Liver (tissue), 9 donors: ENCODE measurements around the gene HSPA8. TPM values are rescaled to one million over a fixed set of nuclear protein-coding genes. Genes with fewer than 3 reads are reported as not detected.

Source experiments
- DNase-seq: peaks from one replicate; pipeline ENCODE4 v3.0.0-alpha.2; 2017; ENCODE audit warnings: low spot score
- H3K27ac ChIP-seq, 2 donors: one replicate each; pipeline ENCODE4 v1.7.0; 2013; ENCODE audit warnings: inconsistent platforms in 2 of 2, low read length in 2 of 2, control low read depth in 1 of 2, low read depth in 1 of 2, mild to moderate bottlenecking in 1 of 2
- H3K27me3 ChIP-seq, 4 donors: one replicate each; pipeline versions ENCODE4 v1.6.1 to v1.7.0; 2013; ENCODE audit warnings: low read length in 3 of 4, inconsistent platforms in 1 of 4, mild to moderate bottlenecking in 1 of 4, moderate library complexity in 1 of 4; ENCODE audit not compliant: control insufficient read depth in 4 of 4, insufficient read depth in 4 of 4
- H3K36me3 ChIP-seq, 4 donors: one replicate each; pipeline versions ENCODE4 v1.6.1 to v1.7.0; 2013; ENCODE audit warnings: low read length in 3 of 4, mild to moderate bottlenecking in 3 of 4, low read depth in 1 of 4, moderate library complexity in 1 of 4; ENCODE audit not compliant: control insufficient read depth in 4 of 4, insufficient read depth in 3 of 4
- H3K4me1 ChIP-seq, 4 donors: one replicate each; pipeline versions ENCODE4 v1.6.1 to v1.7.0; 2013; ENCODE audit warnings: low read length in 3 of 4, mild to moderate bottlenecking in 3 of 4, moderate library complexity in 1 of 4; ENCODE audit not compliant: control insufficient read depth in 4 of 4, insufficient read depth in 4 of 4
- H3K4me3 ChIP-seq, 3 donors: one replicate each; pipeline versions ENCODE4 v1.6.1 to v1.7.0; 2013; ENCODE audit warnings: low read length in 3 of 3, control low read depth in 1 of 3, low read depth in 1 of 3, mild to moderate bottlenecking in 1 of 3
- H3K9ac ChIP-seq, 2 donors: one replicate each; pipeline ENCODE4 v1.7.0; 2013; ENCODE audit warnings: low read length in 2 of 2, mild to moderate bottlenecking in 2 of 2, moderate library complexity in 2 of 2, control low read depth in 1 of 2, low read depth in 1 of 2
- H3K9me3 ChIP-seq, 4 donors: one replicate each; pipeline versions ENCODE4 v1.6.1 to v1.7.0; 2013; ENCODE audit warnings: low read length in 3 of 4; ENCODE audit not compliant: control insufficient read depth in 4 of 4
- FOXA1 ChIP-seq: IDR thresholded peaks from 2 replicates; pipeline ENCODE4 v1.6.1; 2016; ENCODE audit warnings: antibody characterized with exemption
- GABPA ChIP-seq, 2 donors: IDR thresholded peaks in 1 of 2; conservative IDR thresholded peaks in 1 of 2; 2 replicates each; pipeline ENCODE4 v1.6.1; 2016; ENCODE audit warnings: antibody characterized with exemption in 2 of 2, mild to moderate bottlenecking in 1 of 2, moderate library complexity in 1 of 2
- HNF4A ChIP-seq, 2 donors: conservative IDR thresholded peaks; 2 replicates each; pipeline ENCODE4 v1.6.1; 2016; ENCODE audit warnings: antibody characterized with exemption in 2 of 2, mild to moderate bottlenecking in 2 of 2
- HNF4G ChIP-seq: IDR thresholded peaks from 2 replicates; pipeline ENCODE4 v1.6.1; 2016; ENCODE audit warnings: antibody characterized with exemption
- JUND ChIP-seq, 2 donors: IDR thresholded peaks; 2 replicates each; pipeline ENCODE4 v1.6.1; 2016; ENCODE audit warnings: antibody characterized with exemption in 2 of 2
- NR2F2 ChIP-seq: IDR thresholded peaks from 2 replicates; pipeline ENCODE4 v1.6.1; 2016; ENCODE audit warnings: antibody characterized with exemption
- RAD21 ChIP-seq, 2 donors: IDR thresholded peaks; 2 replicates each; pipeline ENCODE4 v1.6.1; 2016; ENCODE audit warnings: antibody characterized with exemption in 2 of 2, mild to moderate bottlenecking in 2 of 2
- SP1 ChIP-seq: IDR thresholded peaks from 2 replicates; pipeline ENCODE4 v1.6.1; 2018; ENCODE audit warnings: antibody characterized with exemption, mild to moderate bottlenecking
- TAF1 ChIP-seq: conservative IDR thresholded peaks from 2 replicates; pipeline ENCODE4 v1.6.1; 2016; ENCODE audit warnings: antibody characterized with exemption, mild to moderate bottlenecking
- YY1 ChIP-seq: IDR thresholded peaks from 2 replicates; pipeline ENCODE4 v1.6.1; 2016; ENCODE audit warnings: antibody characterized with exemption, mild to moderate bottlenecking
- WGBS: extraction: QIAGEN DNeasy Blood & Tissue Kit; methylation state at CpG from one replicate; pipeline ENCODE4 v1.1.7; 2013; 5-methylcytosine and 5-hydroxymethylcytosine counted together
- polyA plus RNA-seq, 2 donors: library from polyadenylated mRNA; stranded (reverse) in 1 of 2; unstranded in 1 of 2; fragments of 200-250 nt in 1 of 2; fragments of >200 nt in 1 of 2; fragmentation: Nextera tagmentation in 1 of 2; extraction: Ambion mirVana in 1 of 2; gene quantifications; one replicate each; pipeline versions ENCODE4 v1.2.1 to v1.2.3, GENCODE V29; 2013 to 2015
- total RNA-seq, 2 donors: library from RNA; depleted of rRNA; stranded (reverse); fragments of >200 nt; gene quantifications; one replicate each; pipeline ENCODE4 v1.2.3, GENCODE V29; 2014
- TF ChIP-seq, protein P1 (sequence below): fragments of 150-350 bp; IDR thresholded peaks from 2 replicates; pipeline ENCODE4 v1.5.1; 2017; ENCODE audit warnings: improper control_type of control experiment, low read depth, low read length; ENCODE audit not compliant: missing input control
- TF ChIP-seq, protein P2 (sequence below): IDR thresholded peaks from 2 replicates; pipeline ENCODE4 v1.6.1; 2016; ENCODE audit warnings: antibody characterized with exemption
- TF ChIP-seq, protein P3 (sequence below): IDR thresholded peaks from 2 replicates; pipeline ENCODE4 v1.6.1; 2016; ENCODE audit warnings: antibody characterized with exemption, mild to moderate bottlenecking
- donor health status: healthy.
- donor health status: healthy.
- donor health status: healthy.
- donor health status: healthy.
- donor health status: healthy.

The HSPA8 gene
- total and polyA plus RNA-seq, 4 donors, result 215 to 1,445 (median 972) TPM

DNA sequence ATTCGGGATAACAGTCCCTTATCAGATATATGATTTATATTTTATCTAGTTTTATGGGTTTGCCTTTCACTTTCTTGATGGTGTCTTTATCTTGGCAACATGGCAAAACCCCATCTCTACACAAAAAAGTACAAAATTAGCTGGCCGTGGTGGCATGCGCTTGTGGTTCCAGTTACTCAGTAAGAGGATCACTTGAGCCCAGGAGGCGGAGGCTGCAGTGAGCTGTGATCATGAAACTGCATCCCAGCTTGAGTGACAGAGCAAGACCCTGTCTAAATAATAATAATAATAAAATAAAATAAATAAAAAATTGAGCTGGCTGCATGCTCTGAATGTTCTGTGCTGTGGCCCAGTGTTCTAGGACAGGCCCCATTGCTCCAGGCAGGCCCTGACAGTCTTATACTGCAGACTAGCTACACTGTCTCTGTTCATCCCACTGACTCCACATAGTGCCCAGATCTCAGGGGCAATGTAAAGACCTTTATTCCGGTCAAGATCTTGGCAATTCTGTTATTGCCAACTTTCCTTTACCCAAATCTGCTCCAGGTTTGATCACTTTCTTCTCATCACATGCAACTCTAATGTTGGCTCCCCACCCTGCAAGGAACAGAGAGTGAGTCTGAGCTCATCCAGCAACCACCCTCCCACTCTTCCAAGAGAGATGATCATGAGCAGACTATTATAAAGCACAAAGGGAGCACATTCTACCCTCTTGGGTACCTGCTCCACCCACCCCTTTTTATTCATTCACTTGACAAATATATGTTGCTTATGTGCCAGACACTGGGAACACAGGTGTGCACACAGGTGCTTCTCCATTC, 8.8 kb downstream of the HSPA8 start:
- Histone ChIP-seq H3K4me1 (peaks cover 0 to 4% (median 0%) of the 10 kb centered on the region in 4 donors), H3K9ac (no peak overlapping the region), H3K4me3 (no peak overlapping the region), H3K27ac (no peak overlapping the region), H3K36me3 (peaks cover 7 to 35% (median 30%) of the 10 kb centered on the region in 4 donors), H3K9me3 (no peaks in the 10 kb centered on the region), H3K27me3 (no peaks in the 10 kb centered on the region)
- DNase-seq, result no peak
- 90% methylated on average over 5 of the region's 5 CpGs for WGBS
- TF ChIP-seq YY1 (no peak), RAD21 (IDR thresholded peaks at IDR 0.05) (no peak), HNF4G (no peak), HNF4A (conservative IDR thresholded peaks at IDR 0.05) (no peak)

DNA sequence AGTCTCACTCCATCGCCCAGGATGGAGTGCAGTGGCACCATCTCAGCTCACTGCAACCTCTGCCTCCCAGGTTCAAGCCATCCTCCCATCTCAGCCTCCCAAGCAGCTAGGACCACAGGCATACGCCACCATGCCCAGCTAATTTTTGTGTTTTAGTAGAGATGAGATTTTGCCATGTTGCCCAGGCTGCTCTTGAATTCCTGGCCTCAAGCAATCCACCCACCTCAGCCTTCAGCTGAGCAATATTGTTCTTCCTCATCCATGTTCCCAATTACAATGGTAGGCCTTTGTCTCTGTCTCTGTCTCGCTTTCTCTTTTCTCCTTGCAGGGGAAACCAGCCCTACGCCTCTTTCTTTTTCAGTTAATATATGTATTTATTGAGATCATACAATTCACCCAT, 10.3 kb downstream of the HSPA8 start:
- 97% methylated on average over 4 of the region's 4 CpGs for WGBS
- H3K4me3 ChIP-seq, result no peak overlapping the region
- no peaks in the 10 kb centered on the region for H3K27me3 ChIP-seq
- no peak for DNase-seq
- H3K36me3 ChIP-seq, result peaks cover 2 to 20% (median 17%) of the 10 kb centered on the region in 4 donors
- H3K9me3 ChIP-seq, result no peaks in the 10 kb centered on the region
- H3K4me1 ChIP-seq, result no peaks in the 10 kb centered on the region
- TF ChIP-seq, protein P1, sequence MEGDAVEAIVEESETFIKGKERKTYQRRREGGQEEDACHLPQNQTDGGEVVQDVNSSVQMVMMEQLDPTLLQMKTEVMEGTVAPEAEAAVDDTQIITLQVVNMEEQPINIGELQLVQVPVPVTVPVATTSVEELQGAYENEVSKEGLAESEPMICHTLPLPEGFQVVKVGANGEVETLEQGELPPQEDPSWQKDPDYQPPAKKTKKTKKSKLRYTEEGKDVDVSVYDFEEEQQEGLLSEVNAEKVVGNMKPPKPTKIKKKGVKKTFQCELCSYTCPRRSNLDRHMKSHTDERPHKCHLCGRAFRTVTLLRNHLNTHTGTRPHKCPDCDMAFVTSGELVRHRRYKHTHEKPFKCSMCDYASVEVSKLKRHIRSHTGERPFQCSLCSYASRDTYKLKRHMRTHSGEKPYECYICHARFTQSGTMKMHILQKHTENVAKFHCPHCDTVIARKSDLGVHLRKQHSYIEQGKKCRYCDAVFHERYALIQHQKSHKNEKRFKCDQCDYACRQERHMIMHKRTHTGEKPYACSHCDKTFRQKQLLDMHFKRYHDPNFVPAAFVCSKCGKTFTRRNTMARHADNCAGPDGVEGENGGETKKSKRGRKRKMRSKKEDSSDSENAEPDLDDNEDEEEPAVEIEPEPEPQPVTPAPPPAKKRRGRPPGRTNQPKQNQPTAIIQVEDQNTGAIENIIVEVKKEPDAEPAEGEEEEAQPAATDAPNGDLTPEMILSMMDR, result no peak
- TF ChIP-seq SP1 (no peak), YY1 (no peak), RAD21 (IDR thresholded peaks at IDR 0.05) (no peak), JUND (IDR thresholded peaks at IDR 0.05) (no peak), NR2F2 (no peak), TAF1 (no peak), HNF4A (conservative IDR thresholded peaks at IDR 0.05) (no peak), FOXA1 (no peak)
- TF ChIP-seq, protein P2, sequence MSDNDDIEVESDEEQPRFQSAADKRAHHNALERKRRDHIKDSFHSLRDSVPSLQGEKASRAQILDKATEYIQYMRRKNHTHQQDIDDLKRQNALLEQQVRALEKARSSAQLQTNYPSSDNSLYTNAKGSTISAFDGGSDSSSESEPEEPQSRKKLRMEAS, result no peak
- TF ChIP-seq, protein P3, sequence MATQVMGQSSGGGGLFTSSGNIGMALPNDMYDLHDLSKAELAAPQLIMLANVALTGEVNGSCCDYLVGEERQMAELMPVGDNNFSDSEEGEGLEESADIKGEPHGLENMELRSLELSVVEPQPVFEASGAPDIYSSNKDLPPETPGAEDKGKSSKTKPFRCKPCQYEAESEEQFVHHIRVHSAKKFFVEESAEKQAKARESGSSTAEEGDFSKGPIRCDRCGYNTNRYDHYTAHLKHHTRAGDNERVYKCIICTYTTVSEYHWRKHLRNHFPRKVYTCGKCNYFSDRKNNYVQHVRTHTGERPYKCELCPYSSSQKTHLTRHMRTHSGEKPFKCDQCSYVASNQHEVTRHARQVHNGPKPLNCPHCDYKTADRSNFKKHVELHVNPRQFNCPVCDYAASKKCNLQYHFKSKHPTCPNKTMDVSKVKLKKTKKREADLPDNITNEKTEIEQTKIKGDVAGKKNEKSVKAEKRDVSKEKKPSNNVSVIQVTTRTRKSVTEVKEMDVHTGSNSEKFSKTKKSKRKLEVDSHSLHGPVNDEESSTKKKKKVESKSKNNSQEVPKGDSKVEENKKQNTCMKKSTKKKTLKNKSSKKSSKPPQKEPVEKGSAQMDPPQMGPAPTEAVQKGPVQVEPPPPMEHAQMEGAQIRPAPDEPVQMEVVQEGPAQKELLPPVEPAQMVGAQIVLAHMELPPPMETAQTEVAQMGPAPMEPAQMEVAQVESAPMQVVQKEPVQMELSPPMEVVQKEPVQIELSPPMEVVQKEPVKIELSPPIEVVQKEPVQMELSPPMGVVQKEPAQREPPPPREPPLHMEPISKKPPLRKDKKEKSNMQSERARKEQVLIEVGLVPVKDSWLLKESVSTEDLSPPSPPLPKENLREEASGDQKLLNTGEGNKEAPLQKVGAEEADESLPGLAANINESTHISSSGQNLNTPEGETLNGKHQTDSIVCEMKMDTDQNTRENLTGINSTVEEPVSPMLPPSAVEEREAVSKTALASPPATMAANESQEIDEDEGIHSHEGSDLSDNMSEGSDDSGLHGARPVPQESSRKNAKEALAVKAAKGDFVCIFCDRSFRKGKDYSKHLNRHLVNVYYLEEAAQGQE, result no peak
- H3K9ac ChIP-seq, result no peak overlapping the region
- H3K27ac ChIP-seq, result no peak overlapping the region

DNA sequence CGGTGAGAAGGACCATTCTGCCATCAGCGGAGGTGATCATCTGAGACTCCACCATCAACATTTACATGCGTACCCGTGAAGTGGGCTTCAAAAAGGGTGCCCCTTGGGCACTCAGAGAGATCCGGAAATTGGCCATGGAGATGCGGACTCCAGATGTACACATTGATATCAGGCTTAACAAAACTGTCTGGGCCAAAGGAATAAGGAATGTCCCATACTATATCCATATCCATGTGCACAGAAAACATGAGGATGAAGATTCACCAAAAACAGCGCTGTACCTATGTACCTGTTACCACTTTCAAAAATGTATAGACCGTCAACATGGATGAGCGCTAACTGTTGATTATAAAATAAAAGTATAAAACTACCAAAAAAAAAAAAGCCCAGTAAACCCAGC, 10.8 kb downstream of the HSPA8 start:
- H3K27ac ChIP-seq, result no peak overlapping the region
- H3K4me1 ChIP-seq, result no peaks in the 10 kb centered on the region
- TF ChIP-seq, protein P1, result no peak
- TF ChIP-seq GABPA (IDR thresholded peaks at IDR 0.05 in 1 of 2, conservative IDR thresholded peaks at IDR 0.05 in 1 of 2), result no peak
- no peak overlapping the region for H3K9ac ChIP-seq
- no peak for DNase-seq
- 96% methylated on average over 9 of the region's 9 CpGs for WGBS
- H3K4me3 ChIP-seq, result no peak overlapping the region
- no peaks in the 10 kb centered on the region for H3K9me3 ChIP-seq
- H3K36me3 ChIP-seq, result peaks cover 2 to 15% (median 12%) of the 10 kb centered on the region in 4 donors
- H3K27me3 ChIP-seq, result no peaks in the 10 kb centered on the region
